H1 (cell line): ENCODE results near the gene RPGR. TPM values are rescaled to one million over a fixed set of nuclear protein-coding genes. Genes with fewer than 3 reads are reported as not detected.

Experiments
- CTCF ChIA-PET: fragments of 300-600 bp; sonication (Branson Sonifier 250); formaldehyde crosslinking; loops from one replicate; lab custom pipeline; 2021; ENCODE audit not compliant: partially characterized antibody; lab: Charles Lee
- POLR2A ChIA-PET: fragments of 300-600 bp; sonication (Branson Sonifier 250); formaldehyde crosslinking; loops from one replicate; lab custom pipeline; 2021; ENCODE audit warnings: inconsistent platforms; ENCODE audit not compliant: partially characterized antibody; lab: Charles Lee
- DNase-seq, 2 experiments: peaks; one replicate each; pipeline versions ENCODE4 v3.0.0 to v3.0.0-alpha.2; 2010 to 2022; ENCODE audit warnings: low spot score in 2 of 2, low read depth in 1 of 2, mixed read lengths in 1 of 2
- FAIRE-seq: peaks from 2 replicates; lab custom pipeline; 2011; peaks lifted over from hg19 to GRCh38; lab: Jason Lieb, UNC
- H2AFZ ChIP-seq: 2 replicates; pipeline ENCODE4 v1.8.1; 2012; ENCODE audit warnings: low read length, inconsistent platforms
- H2AK5ac ChIP-seq: 2 replicates; pipeline ENCODE4 v1.6.1; 2013; ENCODE audit warnings: low read depth, low read length
- H2BK120ac ChIP-seq: replicated peaks from 2 replicates; pipeline ENCODE3; 2013; ENCODE audit warnings: low read depth, low read length, inconsistent platforms
- H2BK12ac ChIP-seq: 2 replicates; pipeline ENCODE4 v1.6.1; 2013; ENCODE audit warnings: low read depth, low read length
- H2BK15ac ChIP-seq: 2 replicates; pipeline ENCODE4 v1.6.1; 2013; ENCODE audit warnings: low read length
- H2BK20ac ChIP-seq: 2 replicates; pipeline ENCODE4 v1.6.1; 2013; ENCODE audit warnings: low read length
- H2BK5ac ChIP-seq: 2 replicates; pipeline ENCODE4 v1.6.1; 2013; ENCODE audit warnings: low read depth, low read length
- H3K14ac ChIP-seq: 2 replicates; pipeline ENCODE4 v1.6.1; 2013; ENCODE audit warnings: inconsistent platforms; ENCODE audit not compliant: insufficient read length
- H3K18ac ChIP-seq: 2 replicates; pipeline ENCODE4 v1.6.1; 2013; ENCODE audit warnings: low read length; ENCODE audit errors: extremely low read depth
- H3K23ac ChIP-seq: 2 replicates; pipeline ENCODE4 v1.6.1; 2013; ENCODE audit warnings: inconsistent platforms; ENCODE audit not compliant: insufficient read length
- H3K23me2 ChIP-seq: 2 replicates; pipeline ENCODE4 v1.6.1; 2013; ENCODE audit warnings: low read depth, low read length
- H3K27ac ChIP-seq: 2 replicates; pipeline ENCODE4 v1.6.1; 2011; ENCODE audit warnings: low read depth, low read length, inconsistent platforms
- H3K27me3 ChIP-seq, 4 experiments: replicated peaks in 1 of 4; 1 replicate in 1 of 4; 2 replicates in 3 of 4; pipeline versions ENCODE4 v1.6.1 to v1.8.1; 2011 to 2013; ENCODE audit warnings: low read length in 3 of 4, mild to moderate bottlenecking in 3 of 4, inconsistent platforms in 2 of 4, mixed read lengths in 2 of 4, moderate library complexity in 1 of 4; ENCODE audit not compliant: control insufficient read depth in 3 of 4, insufficient read depth in 3 of 4; ENCODE audit errors: extremely low read depth in 1 of 4
- H3K36me3 ChIP-seq, 4 experiments: 2 replicates each; pipeline versions ENCODE4 v1.6.1 to v1.8.1; 2011 to 2013; ENCODE audit warnings: mild to moderate bottlenecking in 4 of 4, low read length in 3 of 4, moderate library complexity in 2 of 4, control low read depth in 1 of 4, inconsistent platforms in 1 of 4; ENCODE audit not compliant: insufficient read depth in 4 of 4, control insufficient read depth in 2 of 4
- H3K4ac ChIP-seq: replicated peaks from 2 replicates; pipeline ENCODE3; 2013; ENCODE audit warnings: low read length, low read depth, mixed read lengths, inconsistent platforms; ENCODE audit not compliant: insufficient read length
- H3K4me1 ChIP-seq, 4 experiments: replicated peaks in 1 of 4; 1 replicate in 1 of 4; 2 replicates in 3 of 4; pipeline versions ENCODE4 v1.6.1 to v1.8.1; 2011 to 2013; ENCODE audit warnings: low read length in 3 of 4, inconsistent platforms in 2 of 4, mixed read lengths in 1 of 4; ENCODE audit not compliant: insufficient read depth in 4 of 4, control insufficient read depth in 3 of 4
- H3K4me2 ChIP-seq, 2 experiments: 2 replicates each; pipeline versions ENCODE4 v1.6.1 to v1.8.1; 2011 to 2013; ENCODE audit warnings: low read depth in 2 of 2, low read length in 2 of 2, control low read depth in 1 of 2, inconsistent platforms in 1 of 2, mild to moderate bottlenecking in 1 of 2; ENCODE audit not compliant: insufficient read depth in 1 of 2
- H3K4me3 ChIP-seq, 4 experiments: fragments of 200-600, 300-600 bp in 1 of 4; sonication (generic), shearing (Covaris generic), sonication (Bioruptor Twin) in 1 of 4; 2 replicates each; pipeline versions ENCODE4 v1.5.1 to v1.8.1; 2011 to 2016; ENCODE audit warnings: low read length in 4 of 4, low read depth in 3 of 4, control low read depth in 2 of 4, inconsistent platforms in 2 of 4, mild to moderate bottlenecking in 2 of 4, mixed read lengths in 1 of 4, moderate library complexity in 1 of 4; ENCODE audit not compliant: insufficient read depth in 2 of 4; ENCODE audit errors: extremely low read depth in 1 of 4
- H3K56ac ChIP-seq: replicated peaks from 2 replicates; pipeline ENCODE3; 2013; ENCODE audit warnings: low read depth, mild to moderate bottlenecking, mixed read lengths, low read length, inconsistent platforms; ENCODE audit not compliant: insufficient read length
- H3K79me1 ChIP-seq: 2 replicates; pipeline ENCODE4 v1.6.1; 2013; ENCODE audit warnings: low read depth, low read length, control low read depth
- H3K79me2 ChIP-seq, 2 experiments: 2 replicates each; pipeline versions ENCODE4 v1.6.1 to v1.8.1; 2012 to 2013; ENCODE audit warnings: low read length in 2 of 2, mild to moderate bottlenecking in 2 of 2, inconsistent platforms in 1 of 2; ENCODE audit not compliant: insufficient read depth in 2 of 2, control insufficient read depth in 1 of 2
- H3K9ac ChIP-seq, 4 experiments: replicated peaks in 1 of 4; 1 replicate in 1 of 4; 2 replicates in 3 of 4; pipeline versions ENCODE4 v1.6.1 to v1.8.1; 2011 to 2013; ENCODE audit warnings: low read depth in 3 of 4, low read length in 3 of 4, control low read depth in 2 of 4, mild to moderate bottlenecking in 2 of 4, moderate library complexity in 2 of 4, inconsistent platforms in 1 of 4; ENCODE audit errors: extremely low read depth in 1 of 4
- H3K9me3 ChIP-seq, 2 experiments: 2 replicates each; pipeline versions ENCODE4 v1.6.1 to v1.8.1; 2012 to 2013; ENCODE audit warnings: mild to moderate bottlenecking in 2 of 2, moderate library complexity in 2 of 2, control low read depth in 1 of 2, inconsistent platforms in 1 of 2, low read depth in 1 of 2, low read length in 1 of 2, mixed read lengths in 1 of 2; ENCODE audit not compliant: insufficient read depth in 2 of 2
- H4K20me1 ChIP-seq, 2 experiments: replicated peaks in 1 of 2; 2 replicates each; pipeline versions ENCODE3 to v1.8.1; 2011 to 2013; ENCODE audit warnings: inconsistent platforms in 2 of 2, low read length in 2 of 2, mild to moderate bottlenecking in 1 of 2; ENCODE audit not compliant: insufficient read depth in 2 of 2, control insufficient read depth in 1 of 2
- H4K5ac ChIP-seq: 2 replicates; pipeline ENCODE4 v1.6.1; 2013; ENCODE audit warnings: low read length, low read depth, mixed read lengths, inconsistent platforms; ENCODE audit not compliant: insufficient read length
- H4K8ac ChIP-seq: 2 replicates; pipeline ENCODE4 v1.8.0; 2013; ENCODE audit warnings: mild to moderate bottlenecking, moderate library complexity, low read length, inconsistent platforms; ENCODE audit not compliant: insufficient read depth; ENCODE audit errors: extremely low read depth
- H4K91ac ChIP-seq: replicated peaks from 2 replicates; pipeline ENCODE3; 2013; ENCODE audit warnings: low read length, mixed read lengths, inconsistent platforms; ENCODE audit not compliant: insufficient read length
- BACH1 ChIP-seq: IDR thresholded peaks from 2 replicates; pipeline ENCODE4 v1.6.1; 2012; ENCODE audit warnings: low read length, improper control_type of control experiment
- CHD1 ChIP-seq: IDR thresholded peaks from 2 replicates; pipeline ENCODE4 v1.6.1; 2012; ENCODE audit warnings: low read depth, low read length, improper control_type of control experiment
- GABPA ChIP-seq: IDR thresholded peaks from 2 replicates; pipeline ENCODE4 v1.6.1; 2011; ENCODE audit warnings: mild to moderate bottlenecking, low read length, moderate library complexity, borderline replicate concordance; ENCODE audit not compliant: insufficient read depth
- KDM5A ChIP-seq: fragments of 200-600 bp; IDR thresholded peaks from 2 replicates; pipeline ENCODE4 v1.7.1; 2012; ENCODE audit warnings: mild to moderate bottlenecking, low read length, inconsistent platforms, mixed read lengths
- MAFK ChIP-seq: IDR thresholded peaks from 2 replicates; pipeline ENCODE4 v1.6.1; 2012; ENCODE audit warnings: low read depth, mild to moderate bottlenecking, improper control_type of control experiment, low read length
- SAP30 ChIP-seq: fragments of 300-600 bp; sonication (generic); IDR thresholded peaks from 2 replicates; pipeline ENCODE4 v1.7.1; 2012; ENCODE audit warnings: low read length, moderate library complexity, mild to moderate bottlenecking, inconsistent platforms; ENCODE audit not compliant: insufficient read depth, insufficient replicate concordance
- SRF ChIP-seq: IDR thresholded peaks from 2 replicates; pipeline ENCODE4 v1.6.1; 2011; ENCODE audit warnings: mild to moderate bottlenecking, low read depth, low read length, moderate library complexity
- TCF12 ChIP-seq: IDR thresholded peaks from 2 replicates; pipeline ENCODE4 v1.6.1; 2011; ENCODE audit warnings: low read depth, mild to moderate bottlenecking, low read length
- YY1 ChIP-seq: IDR thresholded peaks from 2 replicates; pipeline ENCODE4 v1.6.1; 2011; ENCODE audit warnings: low read depth, mild to moderate bottlenecking, low read length
- polyA plus RNA-seq, 7 experiments: library from polyadenylated mRNA; depleted of rRNA in 3 of 7; stranded (reverse) in 5 of 7; unstranded in 2 of 7; fragments of >200 nt in 5 of 7; fragments of 200-250 nt in 2 of 7; gene quantifications; 1 replicate in 5 of 7; 2 replicates in 1 of 7; 4 replicates in 1 of 7; pipeline versions ENCODE4 v1.2.1 to v1.2.3, GENCODE V29; 2011 to 2013; ENCODE audit warnings: missing spikeins in 2 of 7, mixed read lengths in 2 of 7
- total RNA-seq: library from RNA; stranded (reverse); fragmentation: NEBNext Ultra II Directional; extraction: Animal tissue kit (Norgen Biotek cat#: 25700); gene quantifications from 2 replicates; pipeline ENCODE4 v1.2.1, GENCODE V29; 2021

RPGR gene
- total and polyA plus RNA-seq, 2 of the 8 experiments (the other 6 are each of a cell fraction or from before 2014, with no cell fraction given), result 1.6 to 10.0 TPM

GRCh38 chrX:38225093-38225492 lies 102.2 kb downstream of the RPGR start (continued):
- TF ChIP-seq SRF, result no peak

- Histone ChIP-seq H3K36me3 (no peaks in the 10 kb centered on the region), H3K56ac (no peak overlapping the region), H4K20me1 (no peaks in the 10 kb centered on the region), H4K5ac (no peak overlapping the region), H2BK12ac (no peak overlapping the region), H3K27me3 (peaks cover 6 to 16% (median 14%) of the 10 kb centered on the region in 4 experiments), H3K9me3 (no peaks in the 10 kb centered on the region), H2AFZ (no peak overlapping the region), H3K4me3 (no peak overlapping the region), H4K91ac (no peak overlapping the region), H3K79me2 (no peaks in the 10 kb centered on the region), H3K23me2 (peaks cover 10% of the 10 kb centered on the region; the same call in 1 of the 2 replicates), H3K18ac (no peak overlapping the region), H2BK5ac (no peak overlapping the region), H3K9ac (no peak overlapping the region), H2AK5ac (no peak overlapping the region), H3K27ac (no peak overlapping the region), H3K4me2 (no peak overlapping the region), H3K79me1 (no peaks in the 10 kb centered on the region), H4K8ac (no peak overlapping the region), H2BK20ac (no peak overlapping the region), H2BK120ac (no peak overlapping the region), H2BK15ac (no peak overlapping the region), H3K14ac (no peak overlapping the region), H3K4me1 (no peaks in the 10 kb centered on the region), H3K4ac (no peak overlapping the region), H3K23ac (no peak overlapping the region)
- TF ChIP-seq KDM5A (no peak), MAFK (no peak), SAP30 (no peak), BACH1 (no peak), CHD1 (no peak), TCF12 (no peak), YY1 (no peak), GABPA (no peak)
- POLR2A ChIA-PET, result no interaction called here
- no peak for FAIRE-seq
- DNase-seq, result no peak
- CTCF ChIA-PET, result no interaction called here
Observed at GRCh38 chrX:38224160-38224559, 103.1 kb downstream of the RPGR start.
